ENCODE results near the gene ADAM22.

- TF ChIP-seq CTCF (IDR thresholded peaks at IDR 0.05) = peak in 6 of 7 experiments; percentile 23 to 62 (median 48)
- no peak for TF ChIP-seq POLR2A (IDR thresholded peaks at IDR 0.05)
These were observed 47.2 kb upstream of the ADAM22 start for GRCh38 chr7:87886875-87887274.
